Right lobe of liver (tissue), 6 donors: ENCODE data around the gene BAHCC1. TPM values are rescaled to one million over a fixed set of nuclear protein-coding genes. Genes with fewer than 3 reads are reported as not detected.

Experiments
- ATAC-seq, 4 donors: fragments of 200-7000 bp; cut with Tn5 transposase; one replicate each; pipeline ENCODE4 v1.9.1; 2020; ENCODE audit warnings: mild to moderate bottlenecking in 4 of 4, moderate library complexity in 4 of 4
- DNase-seq, 3 donors: peaks; one replicate each; pipeline ENCODE4 v3.0.0-alpha.2; 2020
- H3K27ac ChIP-seq, 3 donors: fragments of 200-600 bp; one replicate each; pipeline ENCODE4 v1.8.0; 2022
- H3K27me3 ChIP-seq, 2 donors: fragments of 200-600 bp; one replicate each; pipeline ENCODE4 v1.8.0; 2022
- H3K36me3 ChIP-seq, 4 donors: fragments of 200-600 bp; sonication (generic) in 1 of 4; one replicate each; pipeline versions ENCODE4 v1.5.1 to v1.8.0; 2017 to 2022; ENCODE audit warnings: control low read depth in 1 of 4
- H3K4me1 ChIP-seq, 4 donors: fragments of 200-600 bp; sonication (generic) in 1 of 4; one replicate each; pipeline versions ENCODE4 v1.5.1 to v1.8.0; 2017 to 2022; ENCODE audit warnings: control low read depth in 1 of 4
- H3K4me3 ChIP-seq, 3 donors: fragments of 200-600 bp; one replicate each; pipeline ENCODE4 v1.8.0; 2022
- H3K9me3 ChIP-seq, 4 donors: fragments of 200-600 bp; sonication (generic) in 1 of 4; one replicate each; pipeline versions ENCODE4 v1.5.1 to v1.8.0; 2017 to 2022; ENCODE audit warnings: control low read depth in 1 of 4
- POLR2A ChIP-seq: fragments of 450-650 bp; IDR thresholded peaks from one replicate; pipeline ENCODE4 v1.6.1; 2017; ENCODE audit warnings: antibody characterized with exemption, mild to moderate bottlenecking
- WGBS: methylation state at CpG from one replicate; pipeline ENCODE4 v1.1.6; 2018; ENCODE audit warnings: low coverage, low lambda C conversion rate; ENCODE audit not compliant: insufficient coverage; ENCODE audit errors: missing lambda C conversion rate; 5-methylcytosine and 5-hydroxymethylcytosine counted together
- intact Hi-C, 2 donors: fragments of 100-400 bp; cut with DNase I; formaldehyde crosslinking; loops; one replicate each; pipeline versions ENCODE4 v1.11.2 to v1.14.1; 2022
- total RNA-seq, 6 experiments: library from RNA; depleted of rRNA in 2 of 6; stranded (reverse); fragments of >200 nt in 2 of 6; fragmentation: NEBNext Ultra II Directional in 3 of 6; extraction: Animal tissue kit (Norgen Biotek cat#: 25700) in 3 of 6; gene quantifications; one replicate each; pipeline versions ENCODE4 v1.1.0 to v1.2.4, GENCODE V29; 2016 to 2023
- TF ChIP-seq, protein P1 (sequence below), 4 donors: fragments of 200-600 bp in 3 of 4; fragments of 450-650 bp in 1 of 4; IDR thresholded peaks; one replicate each; pipeline versions ENCODE4 v1.5.1 to v1.8.0; 2016 to 2022; ENCODE audit warnings: antibody characterized with exemption in 4 of 4, mild to moderate bottlenecking in 2 of 4
- donor health status: DM: no; HTN: yes; CAD: no.
- donor health status: DM: no; HTN: no; CAD: no.
- donor health status: DM: no; HTN: no; CAD: no.
- donor health status: DM: no; HTN: yes; CAD: no.
- donor health status: DM: no; HTN: yes; CAD: no.

Gene BAHCC1
- total RNA-seq, 6 experiments from 2014 or later, result 2.5 to 6.4 (median 4.9) TPM

DNA sequence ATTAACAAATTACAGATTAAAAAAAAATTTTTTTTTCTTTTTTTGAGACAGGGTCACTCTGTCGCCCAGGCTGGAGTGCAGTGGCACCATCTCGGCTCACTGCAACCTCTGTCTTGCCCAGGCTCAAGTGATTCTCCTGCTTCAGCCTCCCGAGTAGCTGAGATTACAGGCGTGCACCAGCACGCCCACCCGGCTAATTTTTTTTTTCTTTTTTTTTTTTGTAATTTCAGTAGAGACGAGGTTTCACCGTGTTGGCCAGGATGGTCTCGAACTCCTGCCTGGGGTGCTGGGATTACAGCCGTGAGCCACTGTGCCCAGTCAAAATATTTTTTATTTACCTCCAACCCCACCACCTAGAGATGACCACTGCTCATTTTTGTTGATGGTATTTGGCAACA lies 91.8 kb downstream of the BAHCC1 start:
- H3K27me3 ChIP-seq, result no peaks in the 10 kb centered on the region
- no peaks in the 10 kb centered on the region for H3K36me3 ChIP-seq
- H3K4me3 ChIP-seq, result peak overlapping the region in 1 of 3 donors; percentile 75
- peaks cover 0 to 14% (median 0%) of the 10 kb centered on the region in 4 donors for H3K4me1 ChIP-seq
- intact Hi-C loops, result loop anchor here (10.0 kb wide), 2 partner anchors 102 to 202 kb away; no protein-coding TSS in a partner anchor
- 78% methylated on average over 10 of the region's 10 CpGs for WGBS
- ATAC-seq, result no peak
- no peak for DNase-seq
- TF ChIP-seq, protein P1, sequence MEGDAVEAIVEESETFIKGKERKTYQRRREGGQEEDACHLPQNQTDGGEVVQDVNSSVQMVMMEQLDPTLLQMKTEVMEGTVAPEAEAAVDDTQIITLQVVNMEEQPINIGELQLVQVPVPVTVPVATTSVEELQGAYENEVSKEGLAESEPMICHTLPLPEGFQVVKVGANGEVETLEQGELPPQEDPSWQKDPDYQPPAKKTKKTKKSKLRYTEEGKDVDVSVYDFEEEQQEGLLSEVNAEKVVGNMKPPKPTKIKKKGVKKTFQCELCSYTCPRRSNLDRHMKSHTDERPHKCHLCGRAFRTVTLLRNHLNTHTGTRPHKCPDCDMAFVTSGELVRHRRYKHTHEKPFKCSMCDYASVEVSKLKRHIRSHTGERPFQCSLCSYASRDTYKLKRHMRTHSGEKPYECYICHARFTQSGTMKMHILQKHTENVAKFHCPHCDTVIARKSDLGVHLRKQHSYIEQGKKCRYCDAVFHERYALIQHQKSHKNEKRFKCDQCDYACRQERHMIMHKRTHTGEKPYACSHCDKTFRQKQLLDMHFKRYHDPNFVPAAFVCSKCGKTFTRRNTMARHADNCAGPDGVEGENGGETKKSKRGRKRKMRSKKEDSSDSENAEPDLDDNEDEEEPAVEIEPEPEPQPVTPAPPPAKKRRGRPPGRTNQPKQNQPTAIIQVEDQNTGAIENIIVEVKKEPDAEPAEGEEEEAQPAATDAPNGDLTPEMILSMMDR (IDR thresholded peaks at IDR 0.05), result no peak
- TF ChIP-seq POLR2A, result no peak
- no peak overlapping the region for H3K27ac ChIP-seq
- no peaks in the 10 kb centered on the region for H3K9me3 ChIP-seq

DNA sequence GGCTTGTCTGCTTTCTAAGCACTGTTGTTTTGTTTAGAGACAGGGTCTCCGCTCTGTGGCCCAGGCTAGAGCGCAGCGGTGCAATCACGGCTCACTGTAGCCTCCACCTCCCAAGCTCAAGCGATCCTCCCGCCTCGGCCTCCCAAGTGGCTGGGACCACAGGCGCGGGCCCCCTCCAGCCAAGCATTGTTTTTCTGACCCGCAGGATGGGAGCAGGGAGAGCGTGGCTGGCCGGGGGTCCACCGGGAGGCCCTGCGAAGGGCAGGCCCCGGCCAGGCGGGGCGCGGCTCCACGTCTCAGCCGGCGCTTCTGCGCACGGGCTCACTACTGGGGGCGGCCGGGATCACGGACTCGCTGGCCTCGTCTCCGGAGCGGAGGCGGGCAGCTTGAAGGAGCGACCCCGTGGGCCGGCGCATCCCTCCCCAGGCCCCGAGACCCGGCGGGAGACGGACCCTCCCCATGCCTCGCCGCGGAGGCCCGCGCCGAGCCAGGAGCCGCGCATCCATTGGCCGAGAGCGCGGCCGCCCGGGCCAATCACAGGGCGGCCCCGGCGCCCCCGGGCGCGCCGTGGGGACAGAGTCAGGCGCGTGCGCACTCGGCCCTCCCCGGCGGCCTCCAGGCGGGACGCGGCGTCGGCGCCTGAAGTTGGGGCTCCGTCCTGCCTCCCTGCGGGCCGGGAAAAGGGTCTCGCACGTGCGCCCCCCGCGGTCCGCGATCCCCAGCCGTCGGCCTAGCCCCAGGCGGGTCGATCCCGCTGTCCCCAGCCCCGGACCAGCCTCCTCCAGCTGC lies 92.4 kb downstream of the BAHCC1 start:
- intact Hi-C loops, result loop anchor here (10.0 kb wide), 2 partner anchors 103 to 203 kb away; no protein-coding TSS in a partner anchor
- peak; percentile 57 for TF ChIP-seq POLR2A
- TF ChIP-seq, protein P1 (IDR thresholded peaks at IDR 0.05), result no peak
- Histone ChIP-seq H3K9me3 (no peaks in the 10 kb centered on the region), H3K4me1 (peaks cover 0 to 14% (median 0%) of the 10 kb centered on the region in 4 donors), H3K4me3 (peak overlapping the region; percentile 75 to 93 (median 77)), H3K27ac (peak overlapping the region; percentile 76 to 91 (median 80)), H3K27me3 (no peaks in the 10 kb centered on the region), H3K36me3 (no peaks in the 10 kb centered on the region)
- ATAC-seq (peak; percentile 78 to 87 (median 82)), DNase-seq (peak; percentile 81 to 86 (median 83))
- no CpG with 5 or more reads among the region's 87 CpGs for WGBS

DNA sequence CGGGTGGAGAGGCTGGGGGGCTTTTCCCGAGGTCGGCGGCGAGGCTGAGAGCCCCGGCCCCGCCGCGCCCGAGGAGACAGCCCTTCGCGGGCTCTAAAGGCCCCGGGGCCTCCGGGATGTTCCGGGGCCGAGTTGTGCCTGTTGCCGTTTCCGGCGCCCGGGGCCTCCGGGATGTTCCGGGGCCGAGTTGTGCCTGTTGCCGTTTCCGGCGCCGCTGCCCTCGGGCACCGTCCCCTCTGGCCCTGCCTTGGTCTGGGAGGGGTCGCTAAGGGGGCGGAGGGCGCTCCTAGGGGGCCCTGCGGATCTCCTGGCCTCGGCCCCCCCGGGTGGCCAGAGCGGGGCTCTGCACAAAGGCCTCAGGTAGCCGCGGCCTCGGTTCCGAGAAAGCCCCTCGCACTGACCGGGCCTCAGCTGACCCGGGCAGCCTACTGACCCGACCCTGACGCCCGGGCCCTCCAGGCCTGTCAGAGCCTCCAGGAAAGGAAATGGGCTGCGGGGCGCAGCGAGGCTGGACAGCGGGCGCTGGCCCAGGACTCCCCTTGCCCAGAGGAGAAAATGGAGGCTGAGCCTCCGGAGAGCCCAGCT lies 93.1 kb downstream of the BAHCC1 start:
- Histone ChIP-seq H3K4me3 (peak overlapping the region; percentile 75 to 93 (median 77)), H3K9me3 (no peaks in the 10 kb centered on the region), H3K27me3 (no peaks in the 10 kb centered on the region), H3K36me3 (no peaks in the 10 kb centered on the region), H3K27ac (peak overlapping the region; percentile 76 to 91 (median 80)), H3K4me1 (peaks cover 0 to 14% (median 0%) of the 10 kb centered on the region in 4 donors)
- no peak for TF ChIP-seq POLR2A
- TF ChIP-seq, protein P1 (IDR thresholded peaks at IDR 0.05), result no peak
- WGBS, result 15% methylated on average over 4 of the region's 52 CpGs
- no peak for DNase-seq
- ATAC-seq, result peak in 3 of 4 donors; percentile 5 to 17 (median 9)
- intact Hi-C loops, result loop anchor here (10.0 kb wide), 2 partner anchors 104 to 204 kb away; no protein-coding TSS in a partner anchor

DNA sequence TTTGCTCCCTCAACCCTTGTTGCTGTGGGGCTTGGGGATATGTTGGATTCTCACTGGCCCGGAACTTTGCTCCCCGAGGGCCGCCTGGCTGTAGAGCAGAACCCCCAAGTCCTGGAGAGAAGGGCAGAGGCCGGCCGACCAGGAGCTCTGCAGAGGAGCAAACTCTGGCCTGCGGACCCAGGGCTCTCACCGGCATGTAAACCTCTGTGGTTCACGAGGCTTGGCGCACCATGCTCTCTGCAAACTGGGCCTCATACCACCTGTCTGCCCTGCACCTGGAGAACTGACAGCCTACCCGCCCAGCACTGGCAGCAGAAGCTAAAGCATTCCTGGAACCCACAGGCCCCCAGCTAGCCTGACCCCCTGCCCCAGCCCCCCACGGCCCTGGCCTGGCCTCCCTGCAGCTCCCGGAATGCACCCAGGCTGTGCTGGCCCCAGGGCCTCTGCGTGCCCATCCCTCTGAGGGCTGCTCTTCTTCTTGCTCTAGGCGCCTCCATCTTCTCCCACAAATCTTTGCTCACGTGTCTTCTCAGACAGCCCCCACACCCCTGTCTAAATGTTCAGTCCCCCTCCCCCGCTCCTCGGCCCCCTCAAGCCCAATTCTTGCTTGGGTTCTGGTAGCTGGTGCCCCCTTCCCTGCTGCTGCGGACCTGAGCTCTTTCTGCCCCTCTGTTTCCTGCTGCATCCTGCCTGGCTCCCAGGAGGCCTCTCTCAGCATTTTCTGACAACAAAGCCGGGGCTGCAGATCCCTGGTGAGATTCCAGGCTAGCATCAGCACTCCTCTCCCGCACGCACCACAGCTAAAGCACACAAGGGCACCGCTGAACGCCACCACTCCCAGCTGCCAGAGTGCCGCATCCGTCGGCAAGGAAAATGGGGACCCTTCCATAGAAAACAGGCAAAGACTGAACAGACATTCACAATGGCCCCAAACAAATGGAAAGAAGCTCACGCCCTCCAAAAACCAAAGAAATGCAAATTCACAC lies 94.0 kb downstream of the BAHCC1 start:
- no peaks in the 10 kb centered on the region for H3K27me3 ChIP-seq
- 77% methylated on average over 15 of the region's 27 CpGs for WGBS
- TF ChIP-seq, protein P1 (IDR thresholded peaks at IDR 0.05), result no peak
- no peak for TF ChIP-seq POLR2A
- H3K27ac ChIP-seq, result no peak overlapping the region
- H3K36me3 ChIP-seq, result no peaks in the 10 kb centered on the region
- intact Hi-C loops, result loop anchor here (10.0 kb wide), 2 partner anchors 105 to 205 kb away; no protein-coding TSS in a partner anchor
- peaks cover 0 to 9% (median 0%) of the 10 kb centered on the region in 4 donors for H3K4me1 ChIP-seq
- H3K9me3 ChIP-seq, result no peaks in the 10 kb centered on the region
- ATAC-seq (no peak), DNase-seq (no peak)
- H3K4me3 ChIP-seq, result no peak overlapping the region
